ENCODE results near the gene EPC1. TPM values are rescaled to one million over a fixed set of nuclear protein-coding genes. Genes with fewer than 3 reads are reported as not detected.

EPC1 gene
- total and polyA plus RNA-seq, 2 of the 8 experiments (the other 6 are each of a cell fraction or from before 2014, with no cell fraction given) = 23.7 to 42.3 TPM

- Histone ChIP-seq H4K5ac (ENCODE audit: insufficient read length, low read depth, low read length) (no peak overlapping the region), H2BK15ac (ENCODE audit: low read length) (no peak overlapping the region), H4K8ac (ENCODE audit: extremely low read depth, insufficient read depth, low read length) (no peak overlapping the region), H4K91ac (replicated peaks; ENCODE audit: insufficient read length, low read length) (no peak overlapping the region), H4K20me1 (replicated peaks in 1 of 2; ENCODE audit: control insufficient read depth in 1 of 2, insufficient read depth in 2 of 2, low read length in 2 of 2) (no peaks in the 10 kb centered on the region), H2BK120ac (replicated peaks; ENCODE audit: low read depth, low read length) (no peak overlapping the region), H3K27ac (ENCODE audit: low read depth, low read length) (no peak overlapping the region), H3K27me3 (replicated peaks in 1 of 4; ENCODE audit: control insufficient read depth in 3 of 4, extremely low read depth in 1 of 4, insufficient read depth in 3 of 4, low read length in 3 of 4) (no peaks in the 10 kb centered on the region), H3K4me3 (ENCODE audit: extremely low read depth in 1 of 4, insufficient read depth in 2 of 4, low read depth in 3 of 4, low read length in 4 of 4) (no peak overlapping the region), H3K4me2 (ENCODE audit: insufficient read depth in 1 of 2, low read depth in 2 of 2, low read length in 2 of 2) (no peak overlapping the region), H3K79me1 (ENCODE audit: low read depth, low read length) (no peaks in the 10 kb centered on the region), H3K9me3 (ENCODE audit: insufficient read depth in 2 of 2, low read depth in 1 of 2, low read length in 1 of 2) (peaks cover 8 to 18% of the 10 kb centered on the region in 2 experiments; a peak in 3 of 4 replicates), H2AFZ (ENCODE audit: low read length) (no peak overlapping the region), H2AK5ac (ENCODE audit: low read depth, low read length) (no peak overlapping the region), H2BK5ac (ENCODE audit: low read depth, low read length) (no peak overlapping the region), H3K4me1 (replicated peaks in 1 of 4; ENCODE audit: control insufficient read depth in 3 of 4, insufficient read depth in 4 of 4, low read length in 3 of 4) (no peaks in the 10 kb centered on the region; a peak in 1 of 7 replicates), H3K23ac (ENCODE audit: insufficient read length) (no peak overlapping the region), H3K36me3 (ENCODE audit: control insufficient read depth in 2 of 4, insufficient read depth in 4 of 4, low read length in 3 of 4) (peaks cover 0 to 6% (median 0%) of the 10 kb centered on the region in 4 experiments; a peak in 1 of 8 replicates), H2BK20ac (ENCODE audit: low read length) (no peak overlapping the region), H3K79me2 (ENCODE audit: control insufficient read depth in 1 of 2, insufficient read depth in 2 of 2, low read length in 2 of 2) (no peaks in the 10 kb centered on the region), H3K4ac (replicated peaks; ENCODE audit: insufficient read length, low read depth, low read length) (no peak overlapping the region), H3K23me2 (ENCODE audit: low read depth, low read length) (no peaks in the 10 kb centered on the region), H3K18ac (ENCODE audit: extremely low read depth, low read length) (no peak overlapping the region), H3K56ac (replicated peaks; ENCODE audit: insufficient read length, low read depth, low read length) (no peak overlapping the region), H2BK12ac (ENCODE audit: low read depth, low read length) (no peak overlapping the region), H3K9ac (replicated peaks in 1 of 4; ENCODE audit: extremely low read depth in 1 of 4, low read depth in 3 of 4, low read length in 3 of 4) (no peak overlapping the region), H3K14ac (ENCODE audit: insufficient read length) (no peak overlapping the region)
- FAIRE-seq (no peak), DNase-seq (ENCODE audit: low read depth in 1 of 2, low spot score in 2 of 2) (no peak)
- ChIA-PET POLR2A (ENCODE audit: partially characterized antibody) (no interaction called here), CTCF (ENCODE audit: partially characterized antibody) (no interaction called here)
- WGBS, 2 experiments (ENCODE audit: extremely low coverage in 1 of 2, insufficient coverage in 1 of 2, insufficient read length in 1 of 2, insufficient replicate concordance in 2 of 2, low coverage in 1 of 2, low lambda C conversion rate in 2 of 2, missing lambda C conversion rate in 1 of 2) = 95% methylated on average over 1 of the region's 1 CpG; no CpG with 5 or more reads in 1 of the 2 experiments
- no peak for TF ChIP-seq RXRA (IDR thresholded peaks at IDR 0.05; ENCODE audit: insufficient read depth, low read depth, low read length)
- no peak for TF ChIP-seq SIRT6 (IDR thresholded peaks at IDR 0.05; ENCODE audit: low read length)
- TF ChIP-seq SP4 (IDR thresholded peaks at IDR 0.05; ENCODE audit: low read length) = no peak
Observed at GRCh38 chr10:32234471-32234870, 112.5 kb downstream of the EPC1 start.

All from H1 (cell line).